Spinal cord (tissue), 10 donors: Measurements from ENCODE around the gene RNASE12. TPM values are rescaled to one million over a fixed set of nuclear protein-coding genes. Genes with fewer than 3 reads are reported as not detected.
A peak's percentile ranks its signal among the peaks of the same experiment; 100 is the strongest.

Source experiments
- DNase-seq, 6 donors: peaks; one replicate each; pipeline versions ENCODE4 v3.0.0 to v3.0.0-alpha.2; 2013 to 2015; ENCODE audit warnings: low spot score in 6 of 6, low read depth in 4 of 6
- H3K27ac ChIP-seq: one replicate; pipeline ENCODE4 v1.5.1; 2013; ENCODE audit warnings: low read depth, low read length, control low read depth
- H3K27me3 ChIP-seq: one replicate; pipeline ENCODE4 v1.6.1; 2013; ENCODE audit warnings: low read length; ENCODE audit not compliant: control insufficient read depth, insufficient read depth
- H3K36me3 ChIP-seq: one replicate; pipeline ENCODE4 v1.6.1; 2013; ENCODE audit warnings: low read length; ENCODE audit not compliant: control insufficient read depth, insufficient read depth
- H3K4me1 ChIP-seq: one replicate; pipeline ENCODE4 v1.6.1; 2013; ENCODE audit warnings: low read length; ENCODE audit not compliant: control insufficient read depth, insufficient read depth
- H3K4me3 ChIP-seq: one replicate; pipeline ENCODE4 v1.5.1; 2013; ENCODE audit warnings: low read depth, low read length, control low read depth
- H3K9me3 ChIP-seq: one replicate; pipeline ENCODE4 v1.6.1; 2013; ENCODE audit warnings: low read length; ENCODE audit not compliant: control insufficient read depth, insufficient read depth
- WGBS: methylation state at CpG from one replicate; pipeline ENCODE4 v1.1.5; 2013; ENCODE audit warnings: missing lambda C conversion rate; ENCODE audit not compliant: insufficient coverage; 5-methylcytosine and 5-hydroxymethylcytosine counted together
- polyA plus RNA-seq, 2 donors: library from polyadenylated mRNA; unstranded; fragments of 120-200 nt; gene quantifications; one replicate each; pipeline ENCODE4 v1.2.1, GENCODE V29; 2013; ENCODE audit not compliant: insufficient read length in 2 of 2
- total RNA-seq, 2 donors: library from RNA; depleted of rRNA in 1 of 2; stranded (reverse); fragments of 120-200 nt in 1 of 2; fragments of >200 nt in 1 of 2; gene quantifications; one replicate each; pipeline versions ENCODE4 v1.2.3 to v1.2.4, GENCODE V29; 2013 to 2014
- donor health status: healthy.

RNASE12 gene
- total and polyA plus RNA-seq, 4 donors: not detected

DNA sequence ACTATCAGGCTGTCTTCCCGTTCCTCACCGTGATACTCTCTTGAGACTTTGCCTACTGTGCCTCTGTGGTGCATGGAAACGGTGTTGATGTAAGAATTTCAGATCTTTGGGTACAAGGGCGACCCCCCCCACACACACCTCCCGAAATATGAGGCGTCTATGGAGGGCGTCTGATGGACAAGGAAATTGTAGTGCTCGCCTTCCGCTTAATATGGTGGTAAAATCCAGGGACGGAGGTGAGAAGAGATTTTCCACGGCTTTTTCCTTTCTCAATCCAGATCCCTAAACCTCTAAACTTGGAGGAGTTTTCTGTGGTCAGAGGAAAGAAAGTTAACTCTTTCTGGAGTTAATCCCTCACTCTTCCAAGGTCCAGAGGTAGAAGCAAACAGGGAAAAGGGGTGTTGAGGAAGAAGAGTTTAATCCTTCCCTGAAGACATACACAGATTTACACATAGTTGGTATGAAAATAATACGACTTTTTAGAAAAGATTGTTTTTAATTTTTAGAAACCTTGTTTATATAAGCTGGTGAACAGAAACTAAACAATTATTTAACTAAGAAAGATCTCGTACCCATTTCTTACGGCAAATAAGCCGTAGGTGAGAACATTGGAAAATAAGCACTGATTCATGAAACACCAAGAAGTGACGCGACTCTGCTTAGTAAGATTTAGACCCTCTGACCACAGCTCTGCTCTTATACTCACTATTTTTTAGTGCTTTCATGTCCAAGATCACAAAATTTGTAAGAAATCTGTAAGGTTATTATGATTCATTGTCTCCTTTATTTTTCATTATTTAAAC, 23.1 kb upstream of the RNASE12 start:
- no peak for DNase-seq
- peak overlapping the region; percentile 76 for H3K27ac ChIP-seq
- H3K4me3 ChIP-seq: peak overlapping the region; percentile 54
- WGBS: no CpG with 5 or more reads among the region's 17 CpGs
- no peaks in the 10 kb centered on the region for H3K27me3 ChIP-seq
- peaks cover 3% of the 10 kb centered on the region for H3K4me1 ChIP-seq
- no peaks in the 10 kb centered on the region for H3K36me3 ChIP-seq
- no peaks in the 10 kb centered on the region for H3K9me3 ChIP-seq

DNA sequence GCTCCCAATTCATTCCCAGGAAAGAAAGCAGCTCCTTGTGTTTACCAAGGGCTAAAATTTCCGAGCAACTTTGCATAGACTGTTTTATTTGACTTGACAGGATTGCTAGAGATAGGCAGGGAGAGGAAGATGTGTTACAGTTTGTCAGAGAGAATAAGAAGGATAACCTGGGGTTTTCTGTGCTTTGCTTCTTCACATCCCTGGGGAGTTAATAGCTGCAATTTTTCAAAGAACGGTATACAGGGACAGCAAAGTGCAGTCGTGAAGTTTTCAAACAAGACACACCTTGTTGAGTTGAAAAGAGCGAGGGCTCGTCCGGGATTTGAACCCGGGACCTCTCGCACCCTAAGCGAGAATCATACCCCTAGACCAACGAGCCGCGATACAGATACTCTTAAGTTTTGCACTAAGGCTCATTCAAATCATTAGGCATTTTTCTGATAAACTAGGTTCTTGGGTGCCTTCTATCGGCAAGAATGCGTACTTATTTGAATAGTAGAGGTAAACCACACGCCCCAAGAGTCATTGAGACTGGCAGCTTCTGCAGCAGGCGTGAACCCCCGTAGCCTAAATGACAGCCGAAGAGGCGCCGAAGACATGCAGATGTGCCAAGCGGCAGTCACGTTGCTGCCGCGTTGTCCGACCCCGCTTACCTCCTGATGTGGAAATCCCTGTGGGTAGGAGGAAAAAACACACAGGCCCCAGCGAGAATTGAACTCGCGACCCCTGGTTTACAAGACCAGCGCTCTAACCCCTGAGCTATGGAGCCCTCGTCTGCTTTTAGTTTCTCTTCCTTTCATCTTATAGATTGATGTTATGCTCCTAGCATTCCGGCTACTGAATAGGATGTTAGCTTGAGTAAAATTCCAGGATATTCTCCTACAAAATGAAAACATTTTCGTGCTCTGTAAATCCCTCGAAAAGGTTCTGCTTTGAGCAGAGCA, 22.2 kb upstream of the RNASE12 start:
- peaks cover 3% of the 10 kb centered on the region for H3K4me1 ChIP-seq
- H3K36me3 ChIP-seq: no peaks in the 10 kb centered on the region
- H3K4me3 ChIP-seq: peak overlapping the region; percentile 54
- H3K9me3 ChIP-seq: no peaks in the 10 kb centered on the region
- H3K27ac ChIP-seq: peak overlapping the region; percentile 76
- DNase-seq: peak in 4 of 6 donors; percentile 73 to 97 (median 92)
- WGBS: under 1% methylated on average over 27 of the region's 34 CpGs
- H3K27me3 ChIP-seq: no peaks in the 10 kb centered on the region

GRCh38 chr14:20612403-20612802, 21.2 kb upstream of the RNASE12 start:
- no peak for DNase-seq
- no peak overlapping the region for H3K27ac ChIP-seq
- 56% methylated on average over 3 of the region's 5 CpGs for WGBS
- peaks cover 3% of the 10 kb centered on the region for H3K4me1 ChIP-seq
- no peaks in the 10 kb centered on the region for H3K36me3 ChIP-seq
- H3K9me3 ChIP-seq: no peaks in the 10 kb centered on the region
- H3K27me3 ChIP-seq: no peaks in the 10 kb centered on the region
- no peak overlapping the region for H3K4me3 ChIP-seq

- H3K9me3 ChIP-seq: no peaks in the 10 kb centered on the region
- no peak overlapping the region for H3K4me3 ChIP-seq
- no peaks in the 10 kb centered on the region for H3K27me3 ChIP-seq
- WGBS: 50% methylated on average over 4 of the region's 4 CpGs
- DNase-seq: no peak
- H3K36me3 ChIP-seq: no peaks in the 10 kb centered on the region
- peaks cover 3% of the 10 kb centered on the region for H3K4me1 ChIP-seq
- H3K27ac ChIP-seq: no peak overlapping the region
Observed at GRCh38 chr14:20611277-20611676, 20.1 kb upstream of the RNASE12 start.

DNA sequence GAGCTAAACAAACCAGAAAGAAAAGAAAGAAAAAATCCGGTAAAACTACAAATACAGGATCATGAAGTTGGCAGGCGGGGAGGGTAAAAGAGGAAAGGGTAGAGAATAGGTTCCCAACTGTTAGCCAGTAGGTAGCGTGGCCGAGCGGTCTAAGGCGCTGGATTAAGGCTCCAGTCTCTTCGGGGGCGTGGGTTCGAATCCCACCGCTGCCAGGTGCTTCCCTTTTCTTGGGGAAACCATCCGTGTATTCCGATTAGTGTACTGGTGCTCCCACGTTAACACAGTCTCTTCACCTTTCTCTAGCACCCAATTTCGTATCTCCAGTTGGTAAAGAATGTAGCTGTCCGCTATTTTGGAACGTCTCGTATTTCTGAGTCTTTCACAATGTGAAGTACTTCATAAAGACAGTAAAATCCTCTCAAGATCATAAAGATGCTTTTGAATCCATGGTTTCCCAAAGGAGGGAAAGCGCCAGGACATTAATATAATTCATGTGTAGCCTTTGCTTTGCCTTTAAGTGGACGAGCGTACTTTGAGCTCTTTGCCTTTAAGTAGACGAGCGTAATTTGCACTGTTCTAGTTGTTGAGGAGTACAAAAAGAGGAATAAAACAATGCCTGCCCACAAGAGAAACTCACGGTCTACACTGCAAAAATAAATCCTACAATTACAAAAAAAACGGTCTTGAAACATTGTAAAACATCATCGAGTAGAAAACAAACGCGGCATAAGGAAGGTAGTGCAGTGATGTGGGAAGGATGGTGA, 19.0 kb upstream of the RNASE12 start:
- H3K9me3 ChIP-seq: no peaks in the 10 kb centered on the region
- WGBS: 4% methylated on average over 20 of the region's 27 CpGs
- H3K27ac ChIP-seq: peak overlapping the region; percentile 29
- peak overlapping the region; percentile 49 for H3K4me3 ChIP-seq
- no peaks in the 10 kb centered on the region for H3K36me3 ChIP-seq
- no peaks in the 10 kb centered on the region for H3K27me3 ChIP-seq
- DNase-seq: peak in 3 of 6 donors; percentile 61 to 94 (median 88)
- peaks cover 3% of the 10 kb centered on the region for H3K4me1 ChIP-seq

DNA sequence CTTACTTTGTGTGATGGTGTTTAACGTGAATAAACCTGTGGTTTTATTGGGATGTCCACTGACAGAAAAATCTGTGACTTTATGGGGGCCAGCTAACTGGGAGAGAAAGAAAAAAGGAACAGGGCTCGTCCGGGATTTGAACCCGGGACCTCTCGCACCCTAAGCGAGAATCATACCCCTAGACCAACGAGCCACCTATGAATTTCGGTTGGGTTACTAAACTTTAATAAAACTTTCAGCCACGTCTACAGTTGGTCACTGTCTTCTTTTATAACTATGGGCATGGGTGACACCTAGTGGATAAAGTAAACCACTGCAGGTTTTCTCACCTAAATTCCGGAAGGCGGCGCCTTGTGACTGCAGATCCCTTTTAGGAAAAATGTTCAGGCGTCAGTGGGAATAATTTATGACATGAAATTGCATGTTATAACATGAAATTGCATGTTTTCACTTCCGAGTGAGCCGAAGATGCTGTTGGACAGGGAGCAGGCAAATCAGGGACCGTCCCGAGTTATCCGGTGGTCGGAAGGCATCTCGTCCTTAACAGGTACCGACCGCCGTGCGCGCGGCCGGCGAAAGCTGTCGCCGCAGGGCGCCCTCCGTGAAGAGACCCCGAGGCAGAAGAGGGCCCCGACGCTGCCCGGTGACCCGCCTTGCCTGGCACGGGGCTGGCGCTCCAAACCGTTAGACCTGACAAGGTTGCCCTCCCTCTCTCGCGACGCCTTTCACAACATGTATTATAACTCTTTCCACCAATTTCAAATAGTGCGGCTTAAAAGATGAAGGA, 18.2 kb upstream of the RNASE12 start:
- 0% methylated on average over 26 of the region's 44 CpGs for WGBS
- H3K27ac ChIP-seq: peak overlapping the region; percentile 29
- no peaks in the 10 kb centered on the region for H3K9me3 ChIP-seq
- H3K4me1 ChIP-seq: peaks cover 3% of the 10 kb centered on the region
- DNase-seq: peak in 3 of 6 donors; percentile 87 to 97 (median 95)
- no peaks in the 10 kb centered on the region for H3K36me3 ChIP-seq
- H3K27me3 ChIP-seq: no peaks in the 10 kb centered on the region
- H3K4me3 ChIP-seq: peak overlapping the region; percentile 49

GRCh38 chr14:20608383-20609110, 17.4 kb upstream of the RNASE12 start:
- DNase-seq: no peak
- no peaks in the 10 kb centered on the region for H3K9me3 ChIP-seq
- 60% methylated on average over 1 of the region's 7 CpGs for WGBS
- H3K4me3 ChIP-seq: no peak overlapping the region
- no peaks in the 10 kb centered on the region for H3K36me3 ChIP-seq
- H3K4me1 ChIP-seq: peaks cover 2% of the 10 kb centered on the region
- no peak overlapping the region for H3K27ac ChIP-seq
- no peaks in the 10 kb centered on the region for H3K27me3 ChIP-seq

DNA sequence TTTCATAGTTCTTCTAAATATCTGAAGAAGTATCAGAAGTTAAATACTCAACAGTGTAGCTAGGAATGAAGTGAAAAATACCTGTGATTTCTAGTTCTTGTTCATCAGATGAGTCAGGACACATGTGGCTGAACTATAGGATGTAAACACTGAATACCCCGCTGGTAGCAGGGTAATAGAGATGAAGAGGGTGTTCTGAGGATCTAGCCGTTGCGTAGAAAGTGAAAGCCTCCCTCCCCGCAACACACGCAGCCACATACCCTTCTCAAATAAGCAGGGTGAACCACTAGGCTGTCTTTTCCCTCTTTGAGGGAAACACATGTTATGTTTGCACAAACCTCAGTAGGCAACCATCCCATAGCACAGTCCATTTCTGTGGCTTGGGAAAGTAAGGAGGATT, 16.4 kb upstream of the RNASE12 start:
- Histone ChIP-seq H3K9me3 (no peaks in the 10 kb centered on the region), H3K4me1 (no peaks in the 10 kb centered on the region), H3K27ac (no peak overlapping the region), H3K4me3 (no peak overlapping the region), H3K27me3 (no peaks in the 10 kb centered on the region), H3K36me3 (no peaks in the 10 kb centered on the region)
- no peak for DNase-seq
- 100% methylated on average over 1 of the region's 5 CpGs for WGBS
